Measurements from ENCODE around the gene ZNF846. TPM values are rescaled to one million over a fixed set of nuclear protein-coding genes. Genes with fewer than 3 reads are reported as not detected.

ZNF846 gene
- total RNA-seq (1 to 10 TPM; 5.1 to 5.9 TPM), polyA plus RNA-seq (7.5 TPM)

- H3K36me3 Mint-ChIP-seq = peaks cover 13 to 26% (median 22%) of the 10 kb centered on the region in 3 donors
- Histone ChIP-seq H3K27me3 (ENCODE audit: insufficient read depth, low read length, poor library complexity, severe bottlenecking) (no peaks in the 10 kb centered on the region), H3K27ac (ENCODE audit: low read depth, low read length) (peak within 1 kb of the TSS; percentile 92), H3K36me3 (ENCODE audit: insufficient read depth, low read length) (no peaks in the 10 kb centered on the region), H3K4me3 (ENCODE audit: low read length) (peak within 1 kb of the TSS; percentile 87), H3K4me1 (ENCODE audit: insufficient read depth, low read length) (peaks cover 11% of the 10 kb centered on the region), H3K9me3 (ENCODE audit: low read length) (peaks cover 1% of the 10 kb centered on the region)
- H3K4me3 Mint-ChIP-seq = peak within 1 kb of the TSS; percentile 97 to 100 (median 97)
- peaks cover 8 to 16% (median 9%) of the 10 kb centered on the region in 3 donors for H3K4me1 Mint-ChIP-seq
- POLR2A ChIA-PET = interaction anchor here (0.5 to 1.5 kb wide), 5 partner anchors 26 to 336 kb away, joined by 3 to 12 read pairs (median 4); no protein-coding TSS in a partner anchor
- peak within 1 kb of the TSS; percentile 99 for H3K27ac Mint-ChIP-seq
- H3K27me3 Mint-ChIP-seq = no peaks in the 10 kb centered on the region
- CTCF ChIA-PET = interaction anchor here (0.6 to 2.1 kb wide), 6 partner anchors 10 to 148 kb away, joined by 3 to 10 read pairs (median 4); no protein-coding TSS in a partner anchor
- peak; percentile 84 to 94 (median 90) for DNase-seq
- H3K9me3 Mint-ChIP-seq = peaks cover 2 to 12% (median 6%) of the 10 kb centered on the region in 5 donors
These were observed at the start of gene ZNF846 for GRCh38 chr19:9768175-9769112. TSS of gene ZNF846 (minus strand) at chr19:9768738. CDS start at chr19:9764950, 3,788 bp downstream.

GRCh38 chr19:9818175-9818733 lies 49.7 kb upstream of the ZNF846 start:
- Histone ChIP-seq H3K4me1 (ENCODE audit: insufficient read depth, low read length) (peaks cover 24% of the 10 kb centered on the region), H3K27me3 (ENCODE audit: insufficient read depth, low read length, poor library complexity, severe bottlenecking) (no peaks in the 10 kb centered on the region), H3K4me3 (ENCODE audit: low read length) (peak overlapping the region; percentile 95), H3K9me3 (ENCODE audit: low read length) (no peaks in the 10 kb centered on the region), H3K27ac (ENCODE audit: low read depth, low read length) (peak overlapping the region; percentile 98), H3K36me3 (ENCODE audit: insufficient read depth, low read length) (no peaks in the 10 kb centered on the region)
- Mint-ChIP-seq H3K4me3 (peak overlapping the region; percentile 84 to 96 (median 89)), H3K9me3 (peaks cover 0 to 4% (median 0%) of the 10 kb centered on the region in 5 donors), H3K27me3 (no peaks in the 10 kb centered on the region), H3K36me3 (peaks cover 6 to 32% (median 8%) of the 10 kb centered on the region in 3 donors), H3K4me1 (peaks cover 28 to 51% (median 36%) of the 10 kb centered on the region in 3 donors), H3K27ac (peak overlapping the region; percentile 78 to 97 (median 95))
- no peak for DNase-seq
- POLR2A ChIA-PET = interaction anchor here (0.6 to 1.3 kb wide), 5 partner anchors 10 to 494 kb away, joined by 3 to 10 read pairs (median 4); partner anchors contain the start of genes PIN1 and ZNF559
- CTCF ChIA-PET = interaction anchor here (0.6 to 1.6 kb wide), 3 partner anchors 19 to 25 kb away, joined by 3 to 5 read pairs (median 4); no protein-coding TSS in a partner anchor

- H3K27ac Mint-ChIP-seq = peak overlapping the region in 1 of 8 donors; percentile 47
- Histone ChIP-seq H3K36me3 (ENCODE audit: insufficient read depth, low read length) (peaks cover 18% of the 10 kb centered on the region), H3K27me3 (ENCODE audit: insufficient read depth, low read length, poor library complexity, severe bottlenecking) (no peaks in the 10 kb centered on the region), H3K4me3 (ENCODE audit: low read length) (no peak overlapping the region), H3K9me3 (ENCODE audit: low read length) (no peaks in the 10 kb centered on the region), H3K27ac (ENCODE audit: low read depth, low read length) (no peak overlapping the region), H3K4me1 (ENCODE audit: insufficient read depth, low read length) (peaks cover 42% of the 10 kb centered on the region)
- H3K4me1 Mint-ChIP-seq = peaks cover 27 to 49% (median 35%) of the 10 kb centered on the region in 3 donors
- H3K27me3 Mint-ChIP-seq = peaks cover 0 to 1% of the 10 kb centered on the region in 2 donors
- POLR2A ChIA-PET = no interaction called here
- peaks cover 5 to 38% (median 7%) of the 10 kb centered on the region in 3 donors for H3K36me3 Mint-ChIP-seq
- H3K4me3 Mint-ChIP-seq = no peak overlapping the region
- CTCF ChIA-PET = no interaction called here
- no peak for DNase-seq
- H3K9me3 Mint-ChIP-seq = peaks cover 0 to under 1% (median 0%) of the 10 kb centered on the region in 5 donors
These were observed 42.6 kb upstream of the ZNF846 start for GRCh38 chr19:9811139-9811538.

GRCh38 chr19:9808855-9809824 lies 40.6 kb upstream of the ZNF846 start:
- no peaks in the 10 kb centered on the region for H3K9me3 ChIP-seq (ENCODE audit: low read length)
- ChIA-PET POLR2A (interaction anchor here (0.7 kb wide), 1 partner anchor 10 kb away, joined by 3 read pairs; the partner anchor contains the start of gene FBXL12), CTCF (interaction anchor here (0.6 to 2.0 kb wide), 4 partner anchors 11 to 226 kb away, joined by 3 to 5 read pairs (median 3); no protein-coding TSS in a partner anchor)
- no peak overlapping the region for H3K4me3 ChIP-seq (ENCODE audit: low read length)
- Mint-ChIP-seq H3K9me3 (no peaks in the 10 kb centered on the region), H3K27ac (peak overlapping the region; percentile 47 to 94 (median 87)), H3K27me3 (peaks cover 0 to 1% of the 10 kb centered on the region in 2 donors), H3K4me3 (peak overlapping the region; percentile 18 to 65 (median 46)), H3K36me3 (peaks cover 2 to 30% (median 6%) of the 10 kb centered on the region in 3 donors), H3K4me1 (peaks cover 26 to 46% (median 29%) of the 10 kb centered on the region in 3 donors)
- no peaks in the 10 kb centered on the region for H3K27me3 ChIP-seq (ENCODE audit: insufficient read depth, low read length, poor library complexity, severe bottlenecking)
- peaks cover 46% of the 10 kb centered on the region for H3K4me1 ChIP-seq (ENCODE audit: insufficient read depth, low read length)
- H3K36me3 ChIP-seq (ENCODE audit: insufficient read depth, low read length) = peaks cover 18% of the 10 kb centered on the region
- no peak overlapping the region for H3K27ac ChIP-seq (ENCODE audit: low read depth, low read length)
- DNase-seq = peak; percentile 24 to 73 (median 63)

GRCh38 chr19:9806803-9807202 lies 38.3 kb upstream of the ZNF846 start:
- ChIA-PET POLR2A (no interaction called here), CTCF (interaction anchor here (2.2 kb wide), 1 partner anchor 12 kb away, joined by 10 read pairs; no protein-coding TSS in a partner anchor)
- Histone ChIP-seq H3K27ac (ENCODE audit: low read depth, low read length) (no peak overlapping the region), H3K9me3 (ENCODE audit: low read length) (no peaks in the 10 kb centered on the region), H3K4me3 (ENCODE audit: low read length) (no peak overlapping the region), H3K4me1 (ENCODE audit: insufficient read depth, low read length) (peaks cover 46% of the 10 kb centered on the region), H3K27me3 (ENCODE audit: insufficient read depth, low read length, poor library complexity, severe bottlenecking) (no peaks in the 10 kb centered on the region), H3K36me3 (ENCODE audit: insufficient read depth, low read length) (peaks cover 17% of the 10 kb centered on the region)
- H3K36me3 Mint-ChIP-seq = peaks cover 2 to 21% (median 6%) of the 10 kb centered on the region in 3 donors
- H3K27me3 Mint-ChIP-seq = peaks cover 0 to 1% of the 10 kb centered on the region in 2 donors
- H3K27ac Mint-ChIP-seq = peak overlapping the region in 7 of 8 donors; percentile 47 to 85 (median 68)
- peaks cover 25 to 42% (median 29%) of the 10 kb centered on the region in 3 donors for H3K4me1 Mint-ChIP-seq
- H3K9me3 Mint-ChIP-seq = no peaks in the 10 kb centered on the region
- peak overlapping the region in 1 of 7 donors; percentile 6 for H3K4me3 Mint-ChIP-seq
- no peak for DNase-seq

- Histone ChIP-seq H3K4me3 (ENCODE audit: low read length) (no peak overlapping the region), H3K9me3 (ENCODE audit: low read length) (no peaks in the 10 kb centered on the region), H3K36me3 (ENCODE audit: insufficient read depth, low read length) (no peaks in the 10 kb centered on the region), H3K4me1 (ENCODE audit: insufficient read depth, low read length) (peaks cover 21% of the 10 kb centered on the region), H3K27ac (ENCODE audit: low read depth, low read length) (no peak overlapping the region), H3K27me3 (ENCODE audit: insufficient read depth, low read length, poor library complexity, severe bottlenecking) (no peaks in the 10 kb centered on the region)
- DNase-seq = no peak
- Mint-ChIP-seq H3K4me3 (no peak overlapping the region), H3K36me3 (peaks cover 0 to 2% (median 0%) of the 10 kb centered on the region in 3 donors), H3K4me1 (peaks cover 15 to 24% (median 15%) of the 10 kb centered on the region in 3 donors), H3K9me3 (no peaks in the 10 kb centered on the region), H3K27me3 (no peaks in the 10 kb centered on the region), H3K27ac (peak overlapping the region in 3 of 8 donors; percentile 45 to 89 (median 88))
- CTCF ChIA-PET = interaction anchor here (0.7 to 1.1 kb wide), 2 partner anchors 141 to 177 kb away, joined by 3 to 5 read pairs; no protein-coding TSS in a partner anchor
- POLR2A ChIA-PET = no interaction called here
These were observed 33.4 kb upstream of the ZNF846 start for GRCh38 chr19:9801976-9802375.

All from CD8-positive, alpha-beta memory T cell (primary cell).